ENCODE measurements around the gene EHMT1.
"Not testable (repeated sequence)": the region's sequence is repeated elsewhere in the genome, so short reads cannot be mapped to it uniquely, and the experiment has no call there.

The EHMT1 gene

GRCh38 chr9:137876781-137877386, 258.1 kb downstream of the EHMT1 start:
- Histone ChIP-seq H3K9me3 (no peaks in the 10 kb centered on the region), H3K27me3 (peaks cover 10% of the 10 kb centered on the region), H3K4me1 (no peaks in the 10 kb centered on the region), H3K4me3 (ENCODE audit: low read depth, low read length) (no peak overlapping the region), H3K36me3 (no peaks in the 10 kb centered on the region)
- TF ChIP-seq CTCF (IDR thresholded peaks at IDR 0.05; ENCODE audit: low read depth, low read length), result no peak
- DNase-seq, result no peak

- DNase-seq, result peak; percentile 77
- Histone ChIP-seq H3K4me3 (ENCODE audit: low read depth, low read length) (peak within 1 kb of the TSS; percentile 38), H3K27me3 (peaks cover 10% of the 10 kb centered on the region)
Measured at GRCh38 chr9:137877506-137878122, 258.8 kb downstream of the EHMT1 start, which contains the start of gene CACNA1B. Gene CACNA1B (plus strand): TSS chr9:137877782. CDS start chr9:137877934, 152 bp downstream.

GRCh38 chr9:137878146-137878941, 259.5 kb downstream of the EHMT1 start:
- Histone ChIP-seq H3K27me3 (peaks cover 10% of the 10 kb centered on the region), H3K36me3 (no peaks in the 10 kb centered on the region), H3K9me3 (no peaks in the 10 kb centered on the region), H3K4me3 (ENCODE audit: low read depth, low read length) (peak overlapping the region; percentile 38), H3K4me1 (no peaks in the 10 kb centered on the region)
- no peak for TF ChIP-seq CTCF (IDR thresholded peaks at IDR 0.05; ENCODE audit: low read depth, low read length)
- no peak for DNase-seq

More at GRCh38 chr9:137877506-137878122, 258.8 kb downstream of the EHMT1 start, which contains the start of gene CACNA1B:
- H3K9me3 ChIP-seq, H3K36me3 ChIP-seq, H3K4me1 ChIP-seq: not testable (repeated sequence)

GRCh38 chr9:137879052-137879451, 260.2 kb downstream of the EHMT1 start:
- H3K27me3 ChIP-seq, result peaks cover 10% of the 10 kb centered on the region
- no peak for DNase-seq
- H3K4me1 ChIP-seq, result no peaks in the 10 kb centered on the region
- no peaks in the 10 kb centered on the region for H3K36me3 ChIP-seq
- no peaks in the 10 kb centered on the region for H3K9me3 ChIP-seq
- no peak overlapping the region for H3K4me3 ChIP-seq (ENCODE audit: low read depth, low read length)
- TF ChIP-seq CTCF (IDR thresholded peaks at IDR 0.05; ENCODE audit: low read depth, low read length), result no peak

- no peaks in the 10 kb centered on the region for H3K4me1 ChIP-seq
- peaks cover 10% of the 10 kb centered on the region for H3K27me3 ChIP-seq
- DNase-seq, result no peak
- TF ChIP-seq CTCF (IDR thresholded peaks at IDR 0.05; ENCODE audit: low read depth, low read length), result no peak
- no peaks in the 10 kb centered on the region for H3K36me3 ChIP-seq
- H3K9me3 ChIP-seq, result no peaks in the 10 kb centered on the region
- no peak overlapping the region for H3K4me3 ChIP-seq (ENCODE audit: low read depth, low read length)
Measured at GRCh38 chr9:137879566-137880150, 260.9 kb downstream of the EHMT1 start.

GRCh38 chr9:137880160-137880975, 261.6 kb downstream of the EHMT1 start:
- TF ChIP-seq CTCF (IDR thresholded peaks at IDR 0.05; ENCODE audit: low read depth, low read length), result no peak
- no peak for DNase-seq
- H3K4me3 ChIP-seq (ENCODE audit: low read depth, low read length), result no peak overlapping the region
- H3K27me3 ChIP-seq, result peaks cover 10% of the 10 kb centered on the region
- no peaks in the 10 kb centered on the region for H3K4me1 ChIP-seq
- H3K9me3 ChIP-seq, result no peaks in the 10 kb centered on the region
- no peaks in the 10 kb centered on the region for H3K36me3 ChIP-seq

All from BE2C (cell line).